OCI-LY7 (cell line): ENCODE results near the gene AXIN1. TPM values are rescaled to one million over a fixed set of nuclear protein-coding genes. Genes with fewer than 3 reads are reported as not detected.

Source experiments
- BruUV-seq: library from RNA; stranded (reverse); fragments of 400-500 nt; replicated peaks from 2 replicates; lab custom pipeline; 2021; lab: Mats Ljungman, UMichigan
- CTCF ChIA-PET: fragments of 300-600 bp; sonication (Branson Sonifier 250); formaldehyde crosslinking; loops from one replicate; lab custom pipeline; 2022; ENCODE audit warnings: antibody characterized with exemption; ENCODE audit not compliant: unreplicated experiment; lab: Charles Lee
- POLR2A ChIA-PET: fragments of 300-600 bp; sonication (Branson Sonifier 250); formaldehyde crosslinking; loops from one replicate; lab custom pipeline; 2022; ENCODE audit warnings: antibody characterized with exemption; lab: Charles Lee
- DNase-seq: peaks from one replicate; pipeline ENCODE4 v3.0.0-alpha.2; 2015; ENCODE audit warnings: low spot score
- H2AFZ ChIP-seq: fragments of 200-600 bp; sonication (generic), shearing (Covaris generic); 2 replicates; pipeline ENCODE4 v1.6.1; 2014; ENCODE audit warnings: mild to moderate bottlenecking, antibody characterized with exemption, low read length, moderate library complexity
- H3K27ac ChIP-seq: fragments of 200-600 bp; sonication (generic); 2 replicates; pipeline ENCODE4 v1.5.1; 2014; ENCODE audit warnings: mixed run types, low read depth, mild to moderate bottlenecking, moderate library complexity, low read length, inconsistent platforms; ENCODE audit not compliant: poor library complexity, severe bottlenecking
- H3K36me3 ChIP-seq: fragments of 200-600 bp; sonication (generic); 2 replicates; pipeline ENCODE4 v1.6.1; 2014; ENCODE audit warnings: mild to moderate bottlenecking, antibody characterized with exemption, low read length, moderate library complexity, mixed read lengths; ENCODE audit not compliant: insufficient read depth
- H3K4me1 ChIP-seq: fragments of 200-600 bp; sonication (generic); 2 replicates; pipeline ENCODE4 v1.5.1; 2014; ENCODE audit warnings: mild to moderate bottlenecking, low read length; ENCODE audit not compliant: insufficient read depth, poor library complexity, severe bottlenecking
- H3K4me2 ChIP-seq: fragments of 200-600 bp; sonication (generic); 2 replicates; pipeline ENCODE4 v1.6.1; 2014; ENCODE audit warnings: mild to moderate bottlenecking, low read length
- H3K4me3 ChIP-seq: fragments of 200-600 bp; sonication (generic); 2 replicates; pipeline ENCODE4 v1.5.1; 2014; ENCODE audit warnings: mild to moderate bottlenecking, low read depth, low read length; ENCODE audit not compliant: poor library complexity, severe bottlenecking
- H3K79me2 ChIP-seq: fragments of 200-600 bp; sonication (generic); 2 replicates; pipeline ENCODE4 v1.6.1; 2016; ENCODE audit warnings: low read depth, mild to moderate bottlenecking, low read length, moderate library complexity, mixed read lengths; ENCODE audit not compliant: insufficient read depth
- H3K9me2 ChIP-seq: fragments of 200-600 bp; sonication (generic); 2 replicates; pipeline ENCODE4 v1.6.1; 2016; ENCODE audit warnings: mild to moderate bottlenecking, low read length, mixed read lengths; ENCODE audit not compliant: insufficient read depth
- H3K9me3 ChIP-seq: fragments of 200-600 bp; sonication (generic); 2 replicates; pipeline ENCODE4 v1.6.1; 2014; ENCODE audit warnings: mild to moderate bottlenecking, mixed run types, low read length, mixed read lengths
- H4K20me1 ChIP-seq: fragments of 200-600 bp; sonication (generic); 2 replicates; pipeline ENCODE4 v1.6.1; 2014; ENCODE audit warnings: mild to moderate bottlenecking, antibody characterized with exemption, low read length, moderate library complexity, mixed read lengths; ENCODE audit not compliant: insufficient read depth
- EZH2phosphoT487 ChIP-seq: fragments of 200-600 bp; sonication (generic); IDR thresholded peaks from 2 replicates; pipeline ENCODE4 v1.6.1; 2018; ENCODE audit warnings: low read depth, borderline replicate concordance, mild to moderate bottlenecking, mixed run types, antibody characterized with exemption, low read length, moderate library complexity, mixed read lengths
- intact Hi-C: fragments of 100-400 bp; cut with micrococcal nuclease; formaldehyde crosslinking; loops from one replicate; pipeline ENCODE4 v1.10.0; 2022; ENCODE audit not compliant: unreplicated experiment
- total RNA-seq, 2 experiments: library from RNA; depleted of rRNA in 1 of 2; stranded (reverse); fragments of >200 nt in 1 of 2; shearing (Covaris generic) in 1 of 2; gene quantifications; 2 replicates each; pipeline ENCODE4 v1.2.3, GENCODE V29; 2014 to 2022
- TF ChIP-seq, protein P1 (sequence below): fragments of 200-600 bp; sonication (generic); conservative IDR thresholded peaks from 2 replicates; pipeline ENCODE4 v1.5.1; 2014; ENCODE audit warnings: mild to moderate bottlenecking, antibody characterized with exemption, low read length, moderate library complexity, mixed read lengths

AXIN1 gene
- total RNA-seq, 2 experiments from 2014 or later = 29.0 to 30.3 TPM

DNA sequence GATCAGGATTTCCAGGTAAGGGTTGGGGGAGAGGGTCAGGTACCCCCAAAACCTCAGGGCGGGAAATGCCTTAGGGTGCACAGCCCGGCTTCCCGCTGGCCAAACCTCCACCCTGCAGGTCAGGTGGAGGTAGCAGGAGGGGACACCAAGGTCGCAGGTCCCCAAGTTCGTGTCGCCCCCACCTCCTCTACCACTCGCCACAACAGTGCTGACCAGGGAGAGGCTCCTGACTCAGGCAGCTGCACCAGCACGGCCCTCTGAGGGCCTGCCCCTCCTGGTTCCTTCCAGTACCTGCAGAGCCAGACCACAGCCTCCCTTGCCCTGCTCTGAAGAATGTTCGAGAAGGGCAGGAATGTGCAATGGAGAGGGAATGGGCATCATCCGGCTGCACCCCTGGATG, 14.0 kb upstream of the AXIN1 start:
- no peak overlapping the region for H2AFZ ChIP-seq
- H3K9me3 ChIP-seq = no peaks in the 10 kb centered on the region
- DNase-seq = no peak
- no peaks in the 10 kb centered on the region for H4K20me1 ChIP-seq
- H3K27ac ChIP-seq = no peak overlapping the region
- POLR2A ChIA-PET = no interaction called here
- no peaks in the 10 kb centered on the region for H3K79me2 ChIP-seq
- no peak overlapping the region for H3K4me3 ChIP-seq
- no TSS peak for BruUV-seq
- peaks cover 30% of the 10 kb centered on the region for H3K36me3 ChIP-seq
- no peak for TF ChIP-seq EZH2phosphoT487
- TF ChIP-seq, protein P1, sequence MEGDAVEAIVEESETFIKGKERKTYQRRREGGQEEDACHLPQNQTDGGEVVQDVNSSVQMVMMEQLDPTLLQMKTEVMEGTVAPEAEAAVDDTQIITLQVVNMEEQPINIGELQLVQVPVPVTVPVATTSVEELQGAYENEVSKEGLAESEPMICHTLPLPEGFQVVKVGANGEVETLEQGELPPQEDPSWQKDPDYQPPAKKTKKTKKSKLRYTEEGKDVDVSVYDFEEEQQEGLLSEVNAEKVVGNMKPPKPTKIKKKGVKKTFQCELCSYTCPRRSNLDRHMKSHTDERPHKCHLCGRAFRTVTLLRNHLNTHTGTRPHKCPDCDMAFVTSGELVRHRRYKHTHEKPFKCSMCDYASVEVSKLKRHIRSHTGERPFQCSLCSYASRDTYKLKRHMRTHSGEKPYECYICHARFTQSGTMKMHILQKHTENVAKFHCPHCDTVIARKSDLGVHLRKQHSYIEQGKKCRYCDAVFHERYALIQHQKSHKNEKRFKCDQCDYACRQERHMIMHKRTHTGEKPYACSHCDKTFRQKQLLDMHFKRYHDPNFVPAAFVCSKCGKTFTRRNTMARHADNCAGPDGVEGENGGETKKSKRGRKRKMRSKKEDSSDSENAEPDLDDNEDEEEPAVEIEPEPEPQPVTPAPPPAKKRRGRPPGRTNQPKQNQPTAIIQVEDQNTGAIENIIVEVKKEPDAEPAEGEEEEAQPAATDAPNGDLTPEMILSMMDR = no peak
- CTCF ChIA-PET = no interaction called here
- intact Hi-C loops = no loop called here
- peaks cover 12% of the 10 kb centered on the region for H3K4me1 ChIP-seq
- H3K4me2 ChIP-seq = no peak overlapping the region
- H3K9me2 ChIP-seq = no peaks in the 10 kb centered on the region

DNA sequence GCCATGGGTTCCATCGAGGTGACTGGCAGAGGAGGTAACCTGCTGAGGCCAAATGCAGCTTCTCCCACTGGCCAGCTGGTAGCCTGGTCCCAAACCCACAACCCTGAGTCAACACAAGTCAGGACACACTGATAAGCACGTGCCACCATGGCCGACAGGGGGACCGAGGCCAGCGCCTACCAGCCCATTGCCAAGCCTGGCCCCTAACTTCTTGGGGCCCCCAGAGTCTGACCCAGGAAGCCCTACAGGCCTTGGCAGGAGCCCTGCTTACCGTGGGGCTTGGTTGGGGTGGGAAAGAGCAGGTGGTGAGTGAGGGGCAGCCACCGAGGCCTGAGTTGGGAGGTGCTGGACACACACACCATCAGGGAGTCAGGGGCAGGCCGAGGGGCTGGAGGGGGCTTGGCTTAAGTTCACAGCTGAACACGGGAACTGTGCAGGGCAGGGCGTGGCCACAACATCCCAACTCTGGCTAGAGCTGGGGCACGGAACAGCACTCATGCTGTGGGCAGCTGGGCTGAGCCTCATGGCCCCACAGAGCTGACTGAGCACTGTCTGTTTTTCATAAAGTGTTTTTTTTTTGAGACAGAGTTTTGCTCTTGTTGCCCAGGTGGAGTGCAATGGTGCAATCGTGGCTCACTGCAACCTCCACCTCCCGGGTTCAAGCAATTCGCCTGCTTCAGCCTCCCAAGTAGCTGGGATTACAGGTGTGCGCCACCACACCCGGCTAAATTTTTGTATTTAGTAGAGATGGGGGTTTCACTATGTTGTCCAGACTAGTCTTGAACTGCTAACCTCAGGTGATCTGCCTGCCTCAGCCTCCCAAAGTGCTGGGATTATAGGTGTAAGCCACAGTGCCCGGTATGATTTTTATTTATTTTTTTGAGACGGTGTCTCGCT, 12.3 kb upstream of the AXIN1 start:
- Histone ChIP-seq H3K79me2 (no peaks in the 10 kb centered on the region), H3K4me1 (peaks cover 2% of the 10 kb centered on the region), H2AFZ (no peak overlapping the region), H3K36me3 (peaks cover 29% of the 10 kb centered on the region), H3K4me3 (no peak overlapping the region), H3K9me2 (no peaks in the 10 kb centered on the region), H3K4me2 (no peak overlapping the region), H3K9me3 (no peaks in the 10 kb centered on the region), H4K20me1 (no peaks in the 10 kb centered on the region), H3K27ac (no peak overlapping the region)
- BruUV-seq = no TSS peak
- TF ChIP-seq, protein P1 = no peak
- TF ChIP-seq EZH2phosphoT487 = no peak
- CTCF ChIA-PET = no interaction called here
- POLR2A ChIA-PET = no interaction called here
- intact Hi-C loops = no loop called here
- no peak for DNase-seq
